GM21723 (cell line): Measurements from ENCODE around the gene BUD13.

ENCODE experiments used
- ATAC-seq: cut with Tn5 transposase; IDR thresholded peaks from one replicate; pipeline ENCODE4 v1.9.1; 2021; ENCODE audit warnings: mild to moderate bottlenecking, moderate library complexity; ENCODE audit not compliant: unreplicated experiment

BUD13 gene

DNA sequence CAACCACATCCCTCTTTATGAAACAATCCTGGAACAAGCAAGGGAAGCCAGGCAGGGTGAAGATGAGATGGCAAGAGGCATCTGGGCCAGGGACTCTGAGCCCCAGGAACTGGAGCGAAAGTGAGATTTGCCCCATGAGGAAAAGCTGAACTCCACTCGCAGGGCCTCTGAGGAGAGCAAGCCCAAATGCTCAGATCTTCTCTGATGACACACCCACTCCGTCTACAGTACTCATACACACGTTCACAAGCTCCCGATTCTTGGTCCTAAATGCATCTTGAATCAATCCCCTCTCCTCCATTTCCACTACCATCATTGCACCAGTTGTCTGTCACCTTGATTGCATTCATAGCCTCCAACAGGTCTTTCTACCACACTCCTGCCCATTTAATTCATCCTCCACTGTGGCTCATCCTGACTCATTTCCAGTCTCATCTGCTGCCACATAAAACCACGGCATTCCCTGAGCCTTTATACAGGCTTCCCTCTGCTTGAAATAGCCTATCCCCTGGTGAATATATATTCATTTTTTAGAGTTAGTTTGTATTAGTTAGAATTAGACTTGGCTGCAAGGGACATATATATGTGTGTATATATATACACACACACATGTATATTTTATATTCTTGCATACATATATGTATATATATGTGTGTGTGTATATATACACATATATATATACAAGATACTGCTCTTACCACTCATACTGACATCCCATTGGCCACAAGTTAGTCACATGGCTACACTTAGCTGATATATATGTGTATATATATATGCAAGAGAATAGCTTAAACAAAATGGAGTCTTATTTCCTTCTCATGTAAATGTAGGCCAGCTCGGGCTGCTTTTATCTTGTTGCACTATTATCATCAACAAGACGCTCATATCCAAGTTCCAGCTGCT, 20.3 kb upstream of the BUD13 start:
- ATAC-seq: no peak

DNA sequence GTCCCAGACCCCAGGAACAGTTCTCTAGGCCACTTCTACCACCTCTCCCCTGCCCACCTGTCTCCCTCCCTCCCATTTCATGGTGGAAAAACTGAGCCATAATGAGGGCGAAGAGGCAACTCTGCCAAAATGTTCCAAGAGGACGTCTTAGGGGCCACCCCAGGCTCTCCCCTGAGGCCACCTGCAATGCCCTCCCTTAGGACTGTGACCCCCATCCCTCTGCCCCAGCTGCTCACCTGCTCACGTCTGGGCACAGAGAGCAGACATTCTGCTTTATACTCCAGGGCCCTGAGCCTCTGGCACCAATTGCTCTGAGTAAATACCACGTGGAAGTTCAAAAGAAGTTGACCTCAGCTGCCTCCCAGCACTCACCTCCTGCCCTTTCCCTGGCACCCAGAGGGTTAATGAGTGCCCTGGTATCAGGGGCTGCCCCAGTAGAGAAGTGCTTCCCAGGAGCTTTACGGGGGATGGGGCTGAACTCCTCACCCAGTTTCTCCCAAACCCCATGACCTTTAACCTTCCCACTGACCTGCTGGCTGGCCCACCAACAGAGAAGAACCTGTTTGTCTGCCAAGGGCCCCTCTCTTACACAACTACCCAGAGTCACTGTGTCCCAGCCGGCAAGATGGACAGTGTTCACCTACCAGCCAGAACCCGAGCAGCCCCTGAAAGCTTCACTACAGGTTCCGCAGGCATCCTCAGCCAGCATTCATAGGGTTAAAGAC, 19.5 kb upstream of the BUD13 start:
- no peak for ATAC-seq

DNA sequence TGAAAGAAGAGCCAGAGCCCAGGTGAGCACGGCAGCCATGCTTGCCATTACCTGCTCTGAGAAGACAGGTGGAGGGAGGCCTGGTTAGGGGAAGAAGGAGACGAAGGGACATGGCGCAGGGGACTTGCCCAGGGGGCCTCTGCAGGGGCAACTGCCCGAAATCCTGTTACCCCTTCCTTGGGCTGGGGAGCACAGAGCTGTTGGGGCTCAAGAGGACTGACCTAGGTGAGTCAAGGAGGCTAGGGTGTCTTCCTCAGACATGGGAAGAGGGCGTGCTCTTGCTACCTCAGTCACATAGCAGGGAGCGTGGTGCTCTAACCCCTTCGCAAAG, 19.0 kb upstream of the BUD13 start, which contains the start of gene APOA5:
Gene APOA5, minus strand, starts transcription at position 67 of the 331 bp plus-strand sequence. Its CDS starts 19 bp downstream, at position 48.
- ATAC-seq: no peak

DNA sequence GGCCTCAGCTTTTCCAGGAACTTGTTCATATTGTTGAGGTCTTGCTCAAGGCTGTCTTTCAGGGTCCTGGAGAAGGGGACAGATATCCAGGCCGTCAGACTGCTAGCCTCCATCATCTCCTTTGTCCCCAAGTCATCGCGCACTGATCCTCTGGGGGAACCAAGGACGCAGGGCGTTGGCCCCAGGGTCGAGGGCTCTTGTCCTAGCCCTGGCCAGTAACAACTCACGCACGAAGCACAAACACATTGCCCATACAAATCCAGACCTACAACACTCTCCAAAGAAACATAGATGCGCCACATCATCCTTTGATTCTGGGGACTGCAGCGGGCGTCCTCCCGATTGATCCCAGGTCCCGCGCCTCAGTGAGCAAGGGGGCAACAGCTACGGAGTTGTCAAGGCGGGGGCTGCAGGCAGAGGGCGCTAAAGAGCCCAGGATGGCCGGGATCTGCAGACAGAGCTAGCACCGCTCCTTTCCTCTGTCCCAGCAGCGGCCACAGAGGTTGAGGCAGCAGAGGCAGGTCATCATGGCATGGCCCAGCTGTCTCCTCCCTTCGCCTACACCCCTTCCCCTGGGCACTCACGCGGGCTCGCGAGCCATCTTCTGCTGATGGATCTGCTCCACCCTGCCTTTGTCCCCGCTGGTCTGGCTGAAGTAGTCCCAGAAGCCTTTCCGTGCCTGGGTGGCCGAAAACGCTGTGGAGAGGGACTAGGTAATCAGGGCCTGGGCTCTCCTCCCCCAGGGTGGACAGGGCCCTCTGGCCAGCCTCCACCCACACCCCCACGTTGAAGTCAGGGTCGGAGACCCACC, 18.4 kb upstream of the BUD13 start:
- ATAC-seq: peak; percentile 37

- ATAC-seq: no peak
Measured at GRCh38 chr11:116790167-116791001, 17.6 kb upstream of the BUD13 start.

- ATAC-seq: no peak
Measured at GRCh38 chr11:116788975-116789374, 16.2 kb upstream of the BUD13 start.

DNA sequence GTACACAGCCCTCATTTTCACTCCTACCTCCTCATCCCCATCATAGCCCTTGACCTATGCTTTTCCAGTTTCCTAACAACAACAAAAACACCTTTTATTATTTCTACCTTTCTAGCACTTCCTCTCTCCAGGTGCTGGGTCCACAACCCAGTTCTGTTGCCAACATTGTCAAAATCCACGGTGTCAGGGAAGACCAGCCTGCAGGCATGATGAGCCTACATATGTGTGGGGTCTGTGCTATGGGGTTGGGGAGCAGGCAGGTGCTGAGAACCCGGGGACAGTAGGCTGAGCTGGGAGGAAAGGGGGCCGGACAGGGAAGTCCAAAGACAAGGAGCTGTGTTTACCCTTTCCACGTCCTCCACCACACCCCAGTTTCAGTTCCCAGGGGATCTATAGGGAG, 15.7 kb upstream of the BUD13 start:
- no peak for ATAC-seq

- peak; percentile 91 for ATAC-seq
Measured at GRCh38 chr11:116787786-116788486, 15.1 kb upstream of the BUD13 start, which contains the start of gene ZPR1. ZPR1 (minus strand) TSS chr11:116788023; CDS start chr11:116787990, 33 bp downstream.

DNA sequence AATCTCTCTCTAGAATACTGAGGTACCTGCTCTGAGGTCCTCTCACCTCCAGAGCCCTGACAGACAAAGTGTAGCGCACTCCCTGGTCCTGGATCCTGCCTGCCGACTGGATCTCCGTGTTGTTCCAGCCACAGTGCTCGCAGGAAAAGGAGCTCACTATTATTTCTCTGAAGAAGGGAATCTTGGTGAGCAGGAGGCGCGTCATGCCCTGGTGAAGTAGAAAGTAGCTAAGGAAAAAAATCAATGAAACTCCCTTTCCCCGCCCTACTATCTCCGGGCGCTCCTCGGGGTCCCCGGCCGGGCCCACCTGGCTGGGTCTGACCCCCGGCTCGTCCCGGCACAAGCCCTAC, 14.6 kb upstream of the BUD13 start:
- ATAC-seq: no peak

DNA sequence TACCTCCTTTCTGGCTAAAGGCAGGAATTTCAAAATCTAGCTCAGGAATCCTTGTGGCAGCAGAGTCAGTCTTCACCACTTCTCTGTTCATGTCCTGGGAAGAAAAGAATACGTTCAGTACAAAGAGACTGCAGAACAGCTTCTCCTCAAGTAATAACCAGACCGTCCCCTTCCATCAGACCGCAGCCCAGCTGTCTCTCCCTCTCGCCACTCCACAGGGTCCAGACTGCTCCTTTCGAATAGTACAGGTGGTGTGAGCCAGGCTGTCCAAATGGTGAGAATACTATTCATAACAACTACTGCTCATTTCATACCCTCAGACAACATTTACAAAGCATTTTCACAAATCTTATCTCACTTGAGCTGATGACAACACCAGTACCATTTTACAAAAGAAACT, 14.2 kb upstream of the BUD13 start:
- no peak for ATAC-seq

DNA sequence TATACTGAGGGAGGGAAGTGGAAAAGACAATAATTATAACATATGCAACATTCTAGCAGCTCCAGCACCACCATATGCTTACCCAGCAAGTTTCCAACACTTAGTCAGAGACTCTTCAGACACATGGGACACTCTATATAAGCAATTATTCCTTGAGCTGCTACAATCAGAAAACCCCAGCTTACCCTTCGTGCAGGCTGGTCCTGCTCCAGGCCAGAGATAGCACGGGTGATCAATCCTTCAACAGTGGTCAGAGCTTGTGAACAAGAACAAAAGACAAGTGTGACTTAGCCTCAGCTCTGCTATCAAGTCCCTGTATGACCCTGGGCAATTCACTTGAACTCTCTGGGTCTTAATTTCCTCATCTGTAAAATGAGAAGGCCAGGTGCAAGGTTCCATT, 13.5 kb upstream of the BUD13 start:
- ATAC-seq: no peak

DNA sequence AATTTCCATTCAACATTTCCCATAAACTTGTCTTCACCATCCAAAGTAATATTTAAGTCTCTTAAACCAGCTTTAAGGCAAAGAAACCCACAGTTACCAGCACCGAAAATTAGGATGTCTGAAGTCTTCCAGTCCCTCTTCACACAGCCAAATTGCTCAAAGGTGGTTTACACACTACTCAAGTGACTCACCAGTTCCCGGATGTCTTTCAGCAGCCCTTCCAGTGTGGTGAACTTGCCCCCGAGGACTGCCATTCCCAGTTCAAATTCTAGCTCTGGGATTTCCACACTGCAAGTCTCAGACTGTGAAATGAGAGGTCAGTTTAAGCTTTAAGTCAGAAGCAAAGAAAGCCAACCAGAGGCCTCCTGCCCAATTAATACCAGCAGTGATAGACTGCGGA, 9.9 kb upstream of the BUD13 start:
- no peak for ATAC-seq

- ATAC-seq: no peak
Measured at GRCh38 chr11:116778556-116778955, 5.8 kb upstream of the BUD13 start.

DNA sequence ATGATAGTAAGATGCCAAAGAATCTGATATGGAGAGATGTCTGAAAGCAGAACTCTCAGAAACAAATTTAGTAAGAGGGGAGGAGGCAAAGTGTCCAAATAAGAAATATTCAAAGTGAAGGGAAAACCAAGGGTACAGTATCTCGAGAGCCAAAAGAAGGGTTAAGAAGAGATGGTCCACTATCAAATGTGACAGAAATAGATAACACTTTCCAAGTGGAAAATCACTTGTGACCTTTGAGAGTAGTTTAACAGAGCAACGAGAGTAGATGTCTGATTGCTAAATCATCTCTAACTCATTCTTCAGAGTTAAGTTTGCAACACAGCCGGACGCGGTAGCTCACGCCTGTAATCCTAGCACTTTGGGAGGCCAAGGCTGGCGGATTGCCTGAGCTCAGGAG, 4.3 kb upstream of the BUD13 start:
- no peak for ATAC-seq

DNA sequence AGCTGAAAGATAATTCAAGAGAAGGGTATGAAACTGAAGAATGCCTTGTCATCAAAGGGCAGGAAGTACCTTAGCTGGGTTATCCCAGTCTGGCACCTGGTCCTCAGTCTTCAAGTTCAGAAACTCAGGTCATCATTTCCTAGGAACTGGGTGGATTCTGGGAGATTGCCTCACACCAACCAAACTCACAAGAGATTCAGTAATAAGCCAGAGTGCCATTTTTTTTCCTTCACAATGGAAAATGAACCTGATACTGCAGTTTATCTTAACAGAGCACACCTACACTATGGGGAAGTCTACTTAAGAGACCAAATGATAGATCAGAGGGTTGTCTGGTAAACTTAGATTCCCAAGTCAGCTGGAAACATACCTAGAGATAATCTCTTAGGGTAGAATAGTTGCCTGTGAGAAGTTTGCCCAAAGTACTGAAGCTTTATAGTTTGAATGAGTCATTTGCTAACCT, 3.8 kb upstream of the BUD13 start:
- ATAC-seq: no peak

DNA sequence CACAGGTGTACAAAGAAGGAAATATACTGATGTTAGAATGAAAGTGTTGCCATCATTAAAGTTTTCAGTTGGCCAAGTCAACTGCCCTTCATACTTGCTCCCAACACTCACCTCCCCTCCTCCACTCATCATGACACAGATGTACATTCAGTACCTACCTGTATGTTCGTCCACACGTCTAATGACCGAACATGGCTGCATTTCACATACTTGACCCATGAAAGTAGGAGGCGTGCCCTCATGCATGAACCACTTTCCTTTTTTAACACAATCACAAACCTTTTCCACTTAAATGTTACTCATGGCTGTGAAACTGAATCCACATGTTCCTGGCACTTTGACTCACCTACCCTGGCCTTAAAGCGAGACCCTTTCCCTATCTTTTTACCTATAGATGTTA, 3.2 kb upstream of the BUD13 start:
- no peak for ATAC-seq

- ATAC-seq: no peak
Measured at GRCh38 chr11:116774661-116775060, 1.9 kb upstream of the BUD13 start.

GRCh38 chr11:116773203-116774097, 663 bp upstream of the BUD13 start:
- ATAC-seq: peak; percentile 52

DNA sequence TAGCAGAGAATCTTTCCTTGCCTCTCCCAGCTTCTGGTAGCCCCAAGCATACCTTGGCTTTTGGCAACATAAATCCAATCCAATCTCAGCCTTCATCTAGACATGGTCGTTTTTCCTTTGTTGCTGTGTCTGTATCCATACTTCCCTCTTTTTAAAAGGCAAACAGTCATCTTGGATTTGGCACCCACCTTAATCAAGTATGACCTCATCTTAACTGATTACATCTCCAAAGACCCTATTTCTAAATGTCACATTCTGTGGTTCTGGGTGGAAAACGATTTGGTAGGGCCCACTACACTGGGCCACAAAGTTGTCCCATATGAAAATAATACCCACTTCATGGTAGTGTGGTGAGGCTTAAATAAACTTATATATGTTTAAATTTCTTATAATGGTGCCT, 852 bp downstream of the BUD13 start:
- ATAC-seq: no peak
